HK-2 (cell line): Measurements from ENCODE around the gene DPYSL4.

Source experiments
- DNase-seq: peaks from one replicate; pipeline ENCODE4 v3.0.0-alpha.2; 2018; ENCODE audit not compliant: unreplicated experiment

DPYSL4 gene

GRCh38 chr10:132196178-132197113 is 9.7 kb downstream of the DPYSL4 start:
- DNase-seq: no peak

- no peak for DNase-seq
These were observed 10.7 kb downstream of the DPYSL4 start for GRCh38 chr10:132197271-132198067.

- no peak for DNase-seq
These were observed 11.3 kb downstream of the DPYSL4 start for GRCh38 chr10:132198068-132198370.

- no peak for DNase-seq
These were observed 11.8 kb downstream of the DPYSL4 start for GRCh38 chr10:132198381-132199181.

GRCh38 chr10:132199268-132199853 is 12.6 kb downstream of the DPYSL4 start:
- DNase-seq: no peak

GRCh38 chr10:132199854-132200311 is 13.1 kb downstream of the DPYSL4 start:
- no peak for DNase-seq

- no peak for DNase-seq
These were observed 13.8 kb downstream of the DPYSL4 start for GRCh38 chr10:132200344-132201110.

- DNase-seq: no peak
These were observed 14.6 kb downstream of the DPYSL4 start for GRCh38 chr10:132201111-132201969.

GRCh38 chr10:132202070-132202970 is 15.6 kb downstream of the DPYSL4 start:
- no peak for DNase-seq

- no peak for DNase-seq
These were observed 16.7 kb downstream of the DPYSL4 start for GRCh38 chr10:132203256-132204077.

GRCh38 chr10:132204078-132204780 is 17.5 kb downstream of the DPYSL4 start:
- DNase-seq: no peak

GRCh38 chr10:132204781-132205473 is 18.2 kb downstream of the DPYSL4 start:
- no peak for DNase-seq

GRCh38 chr10:132205650-132206376 is 19.1 kb downstream of the DPYSL4 start:
- DNase-seq: no peak

- DNase-seq: no peak
These were observed 19.6 kb downstream of the DPYSL4 start for GRCh38 chr10:132206377-132206745.

- no peak for DNase-seq
These were observed 20.2 kb downstream of the DPYSL4 start for GRCh38 chr10:132206806-132207535.
